Left lung (tissue), 10 donors: ENCODE measurements around the gene COA5. TPM values are rescaled to one million over a fixed set of nuclear protein-coding genes. Genes with fewer than 3 reads are reported as not detected.

Experiments
- ATAC-seq: fragments of 200-7000 bp; cut with Tn5 transposase; one replicate; pipeline ENCODE4 v1.9.1; 2020; ENCODE audit warnings: moderate library complexity
- DNase-seq, 4 donors: peaks; one replicate each; pipeline ENCODE4 v3.0.0-alpha.2; 2013 to 2020
- H3K27ac ChIP-seq, 2 donors: fragments of 200-600 bp; sonication (generic) in 1 of 2; one replicate each; pipeline versions ENCODE4 v1.5.0 to v1.8.0; 2020 to 2021
- H3K27me3 ChIP-seq, 2 donors: fragments of 200-600 bp; sonication (generic) in 1 of 2; one replicate each; pipeline versions ENCODE4 v1.5.0 to v1.8.0; 2020 to 2021
- H3K36me3 ChIP-seq, 2 donors: fragments of 200-600 bp; sonication (generic) in 1 of 2; one replicate each; pipeline versions ENCODE4 v1.5.0 to v1.8.0; 2020 to 2021
- H3K4me1 ChIP-seq, 2 donors: fragments of 200-600 bp; one replicate each; pipeline ENCODE4 v1.8.0; 2021
- H3K4me3 ChIP-seq, 2 donors: fragments of 200-600 bp; sonication (generic) in 1 of 2; one replicate each; pipeline versions ENCODE4 v1.5.0 to v1.8.0; 2020 to 2021; ENCODE audit warnings: mild to moderate bottlenecking in 1 of 2
- H3K9me3 ChIP-seq, 2 donors: fragments of 200-600 bp; sonication (generic) in 1 of 2; one replicate each; pipeline versions ENCODE4 v1.5.0 to v1.8.0; 2020 to 2021
- intact Hi-C, 2 donors: fragments of 100-400 bp; cut with DNase I; formaldehyde crosslinking; loops; one replicate each; pipeline versions ENCODE4 v1.11.2 to v1.14.2; 2022
- polyA plus RNA-seq, 6 donors: library from polyadenylated mRNA; unstranded; fragments of 120-200 nt; gene quantifications; one replicate each; pipeline ENCODE4 v1.2.1, GENCODE V29; 2013; ENCODE audit not compliant: insufficient read length in 6 of 6
- total RNA-seq, 2 donors: library from RNA; stranded (reverse); fragmentation: NEBNext Ultra II Directional; extraction: Animal tissue kit (Norgen Biotek cat#: 25700); gene quantifications; one replicate each; pipeline ENCODE4 v1.2.1, GENCODE V29; 2021
- TF ChIP-seq, protein P1 (sequence below), 2 donors: fragments of 200-600 bp; sonication (generic) in 1 of 2; IDR thresholded peaks; one replicate each; pipeline versions ENCODE4 v1.5.0 to v1.8.0; 2021; ENCODE audit warnings: antibody characterized with exemption in 2 of 2
- donor health status: DM: no; HTN: yes; CAD: no.
- donor health status: DM: no; HTN: no; CAD: no.

COA5 gene
- total and polyA plus RNA-seq, 8 donors = 24.3 to 80.0 (median 74.8) TPM

DNA sequence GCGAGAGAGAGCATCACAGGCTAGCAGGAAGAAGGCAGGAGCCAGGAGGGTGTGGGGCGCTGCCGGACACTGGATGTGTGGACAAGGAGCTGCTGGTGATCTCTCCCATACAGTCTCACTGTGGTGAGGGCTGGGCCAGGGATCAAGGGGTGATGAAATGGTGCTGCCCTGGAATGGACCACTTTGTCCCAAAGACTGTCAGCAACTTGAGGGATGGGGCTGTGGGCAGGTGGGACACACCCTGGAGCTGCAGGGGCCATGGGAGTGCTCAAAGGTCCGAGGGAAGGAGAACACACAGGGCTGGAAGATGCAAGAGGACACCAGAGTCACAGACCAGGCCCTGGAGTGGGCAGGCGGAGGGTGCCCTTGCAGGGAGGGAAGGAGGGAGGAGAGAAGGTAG is 38.0 kb downstream of the COA5 start:
- Histone ChIP-seq H3K4me1 (no peaks in the 10 kb centered on the region), H3K27ac (no peak overlapping the region), H3K4me3 (no peak overlapping the region), H3K36me3 (peaks cover 0 to 100% of the 10 kb centered on the region in 2 donors), H3K9me3 (no peaks in the 10 kb centered on the region), H3K27me3 (no peaks in the 10 kb centered on the region)
- ATAC-seq = no peak
- no peak for DNase-seq
- TF ChIP-seq, protein P1, sequence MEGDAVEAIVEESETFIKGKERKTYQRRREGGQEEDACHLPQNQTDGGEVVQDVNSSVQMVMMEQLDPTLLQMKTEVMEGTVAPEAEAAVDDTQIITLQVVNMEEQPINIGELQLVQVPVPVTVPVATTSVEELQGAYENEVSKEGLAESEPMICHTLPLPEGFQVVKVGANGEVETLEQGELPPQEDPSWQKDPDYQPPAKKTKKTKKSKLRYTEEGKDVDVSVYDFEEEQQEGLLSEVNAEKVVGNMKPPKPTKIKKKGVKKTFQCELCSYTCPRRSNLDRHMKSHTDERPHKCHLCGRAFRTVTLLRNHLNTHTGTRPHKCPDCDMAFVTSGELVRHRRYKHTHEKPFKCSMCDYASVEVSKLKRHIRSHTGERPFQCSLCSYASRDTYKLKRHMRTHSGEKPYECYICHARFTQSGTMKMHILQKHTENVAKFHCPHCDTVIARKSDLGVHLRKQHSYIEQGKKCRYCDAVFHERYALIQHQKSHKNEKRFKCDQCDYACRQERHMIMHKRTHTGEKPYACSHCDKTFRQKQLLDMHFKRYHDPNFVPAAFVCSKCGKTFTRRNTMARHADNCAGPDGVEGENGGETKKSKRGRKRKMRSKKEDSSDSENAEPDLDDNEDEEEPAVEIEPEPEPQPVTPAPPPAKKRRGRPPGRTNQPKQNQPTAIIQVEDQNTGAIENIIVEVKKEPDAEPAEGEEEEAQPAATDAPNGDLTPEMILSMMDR (IDR thresholded peaks at IDR 0.05) = no peak
- intact Hi-C loops = no loop called here

DNA sequence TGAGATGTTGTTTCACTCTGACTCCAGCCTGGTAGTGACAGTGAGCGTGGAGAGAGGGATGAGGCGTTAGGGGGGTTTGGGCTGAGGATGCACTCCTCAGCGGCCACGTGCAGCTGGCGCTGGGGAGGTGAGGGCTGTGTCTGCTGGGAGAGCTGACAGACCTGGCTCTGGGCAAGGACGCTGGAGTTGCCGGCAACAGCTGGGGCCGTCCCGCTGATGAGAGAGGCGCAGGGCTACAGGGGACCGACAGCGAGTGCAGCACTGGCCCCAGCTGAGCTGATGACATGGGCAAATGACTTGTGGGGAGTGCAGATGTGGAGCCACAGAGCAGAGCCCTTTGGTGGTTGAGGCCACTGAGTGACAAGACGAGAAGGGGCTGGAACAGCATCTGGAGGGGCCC is 38.4 kb downstream of the COA5 start:
- Histone ChIP-seq H3K9me3 (no peaks in the 10 kb centered on the region), H3K4me1 (no peaks in the 10 kb centered on the region), H3K4me3 (no peak overlapping the region), H3K36me3 (peaks cover 0 to 100% of the 10 kb centered on the region in 2 donors), H3K27me3 (no peaks in the 10 kb centered on the region), H3K27ac (no peak overlapping the region)
- TF ChIP-seq, protein P1 (IDR thresholded peaks at IDR 0.05) = no peak
- DNase-seq = no peak
- ATAC-seq = no peak
- intact Hi-C loops = no loop called here

DNA sequence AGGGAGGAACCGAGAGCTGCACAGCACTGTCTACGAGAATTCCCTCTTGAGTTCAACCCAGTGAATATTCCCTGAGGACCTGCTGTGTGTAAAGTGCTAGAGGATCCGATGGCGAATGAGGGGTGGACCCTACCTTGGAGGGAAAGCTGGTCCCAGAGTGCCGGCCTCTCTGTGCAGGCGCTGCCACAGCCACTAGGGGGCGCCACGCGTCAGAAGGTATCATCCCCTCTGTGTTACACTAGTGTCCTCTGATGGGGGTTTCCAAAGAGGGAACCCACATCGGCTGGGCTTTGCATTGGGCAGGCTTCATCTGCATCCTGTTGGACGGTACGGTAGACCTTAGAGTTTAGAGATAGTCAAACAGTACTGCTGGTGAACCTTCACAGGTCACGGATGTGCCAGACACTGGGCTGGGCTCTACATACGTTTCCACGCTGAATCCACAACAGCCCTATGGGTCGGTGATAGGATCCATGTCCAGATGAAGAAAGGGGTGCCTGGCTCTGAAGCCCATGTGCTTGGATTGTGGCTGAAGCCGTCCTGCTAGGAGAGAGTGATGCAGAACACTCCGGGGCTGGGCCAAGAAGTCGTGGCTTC is 39.0 kb downstream of the COA5 start:
- TF ChIP-seq, protein P1 (IDR thresholded peaks at IDR 0.05) = peak; percentile 74 to 89
- Histone ChIP-seq H3K27me3 (no peaks in the 10 kb centered on the region), H3K4me1 (no peaks in the 10 kb centered on the region), H3K36me3 (peaks cover 0 to 100% of the 10 kb centered on the region in 2 donors), H3K9me3 (no peaks in the 10 kb centered on the region), H3K4me3 (no peak overlapping the region), H3K27ac (no peak overlapping the region)
- DNase-seq (peak in 1 of 4 donors; percentile 91), ATAC-seq (peak; percentile 53)
- intact Hi-C loops = no loop called here

DNA sequence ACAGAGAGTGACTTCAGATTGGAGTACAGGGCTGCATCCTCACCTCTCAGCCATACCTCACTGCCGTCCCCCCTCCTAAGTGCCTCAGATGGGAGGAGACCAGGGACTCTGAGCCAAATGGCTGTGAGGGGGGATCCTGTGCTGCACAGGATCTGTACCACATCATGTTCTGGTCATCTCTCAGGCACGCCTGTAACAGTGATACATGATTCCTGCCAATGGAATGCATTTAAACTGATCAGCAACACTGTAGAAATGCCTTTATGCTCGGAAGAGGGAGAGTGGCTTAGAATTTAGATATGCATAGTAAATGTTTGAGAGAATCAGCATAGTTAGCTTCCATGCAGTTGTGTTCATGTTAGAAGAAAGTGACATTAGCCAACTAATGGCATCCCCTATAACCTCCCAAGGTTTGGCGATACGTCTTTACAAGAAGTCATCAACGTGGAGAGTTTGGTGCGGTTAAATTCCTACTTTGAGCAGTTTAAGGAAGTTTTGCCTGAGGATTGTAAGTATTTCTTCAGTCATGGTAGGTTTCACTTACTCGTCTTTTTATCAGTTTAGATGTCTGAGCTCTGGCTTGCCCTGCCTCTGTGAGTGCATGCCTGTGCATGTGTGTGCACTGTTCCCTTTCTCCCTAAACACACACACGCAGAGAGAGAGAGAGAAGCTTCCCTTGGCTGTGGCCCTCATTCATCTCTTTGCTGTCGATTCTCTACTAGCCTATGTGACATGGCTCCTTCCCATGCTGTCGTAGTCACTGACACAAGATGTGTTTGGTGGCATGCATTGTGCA is 40.0 kb downstream of the COA5 start:
- H3K27me3 ChIP-seq = no peaks in the 10 kb centered on the region
- H3K4me3 ChIP-seq = no peak overlapping the region
- H3K4me1 ChIP-seq = no peaks in the 10 kb centered on the region
- TF ChIP-seq, protein P1 (IDR thresholded peaks at IDR 0.05) = no peak
- intact Hi-C loops = no loop called here
- H3K36me3 ChIP-seq = peaks cover 0 to 100% of the 10 kb centered on the region in 2 donors
- ATAC-seq = no peak
- H3K9me3 ChIP-seq = no peaks in the 10 kb centered on the region
- H3K27ac ChIP-seq = no peak overlapping the region
- DNase-seq = no peak

DNA sequence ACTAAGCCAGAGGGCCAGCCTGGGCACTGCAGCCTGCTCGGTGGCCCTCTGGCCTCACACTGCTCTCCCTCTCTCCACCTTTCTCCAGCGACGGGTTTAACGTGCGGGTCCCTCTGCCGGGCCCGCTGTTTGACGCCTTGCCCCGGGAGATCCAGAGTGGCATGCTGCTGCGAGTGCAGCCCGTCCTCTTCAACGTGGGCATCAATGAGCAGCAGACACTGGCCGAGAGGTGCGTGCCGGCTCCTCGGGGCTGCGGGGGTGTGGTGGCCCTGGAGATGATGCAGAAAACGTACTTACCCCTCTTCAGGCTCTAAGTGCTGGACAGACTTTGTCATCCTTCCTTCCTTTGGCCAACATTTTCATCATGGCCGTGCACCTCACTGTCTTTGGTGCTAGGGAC is 42.4 kb downstream of the COA5 start:
- DNase-seq = no peak
- H3K36me3 ChIP-seq = peaks cover 0 to 83% of the 10 kb centered on the region in 2 donors
- no peaks in the 10 kb centered on the region for H3K9me3 ChIP-seq
- no peak for ATAC-seq
- no peaks in the 10 kb centered on the region for H3K27me3 ChIP-seq
- H3K4me1 ChIP-seq = peaks cover 0 to 3% of the 10 kb centered on the region in 2 donors
- intact Hi-C loops = no loop called here
- TF ChIP-seq, protein P1 (IDR thresholded peaks at IDR 0.05) = no peak
- no peak overlapping the region for H3K4me3 ChIP-seq
- H3K27ac ChIP-seq = no peak overlapping the region
